ENCODE measurements around the gene PRG3. TPM values are rescaled to one million over a fixed set of nuclear protein-coding genes. Genes with fewer than 3 reads are reported as not detected.

Gene PRG3
- total and polyA plus RNA-seq, 9 of the 15 experiments (the other 6 are each of a cell fraction or from before 2014, with no cell fraction given), result 0.18 to 0.55 (median 0.38) TPM; not detected in 6

Other genes with a start within 250 kb of the PRG3 start
Only the 7 nearest of the 13 such genes appear.
- gene TNKS1BP1, start 56.2 kb downstream of the PRG3 start, total RNA-seq (2014; rRNA removed), result 16.2 and 20.2 TPM in 2 replicates
- gene TNKS1BP1, start 56.2 kb downstream of the PRG3 start, total RNA-seq (2014; rRNA removed; fragmentation: Illumina TruSeq; extraction: Trizol), result 10.9 and 11.2 TPM in 2 replicates
- gene TNKS1BP1, start 56.2 kb downstream of the PRG3 start, total RNA-seq (2015; rRNA removed; fragmentation: Illumina TruSeq; extraction: Trizol), result 8.0 and 10.3 TPM in 2 replicates
- gene TNKS1BP1, start 56.2 kb downstream of the PRG3 start, total RNA-seq (2021), result 35.0 and 47.2 TPM in 2 replicates
- 7.3 and 14.1 TPM in 2 replicates for gene TNKS1BP1, start 56.2 kb downstream of the PRG3 start, polyA plus RNA-seq (2011; rRNA removed)
- gene TNKS1BP1, start 56.2 kb downstream of the PRG3 start, polyA plus RNA-seq (2014; fragmentation: Illumina TruSeq; extraction: Trizol), result 29.9 and 31.4 TPM in 2 replicates
- gene TNKS1BP1, start 56.2 kb downstream of the PRG3 start, polyA plus RNA-seq (2014; fragmentation: Nextera tagmentation; extraction: Ambion mirVana), result 1 to 10 TPM; 1.1 to 1.2 TPM
- gene TNKS1BP1, start 56.2 kb downstream of the PRG3 start, polyA plus RNA-seq (2014; rRNA removed), result 19.5 and 23.8 TPM in 2 replicates
- 257 and 316 TPM in 2 replicates for gene SSRP1, start 45.3 kb downstream of the PRG3 start, total RNA-seq (2014; rRNA removed)
- gene SSRP1, start 45.3 kb downstream of the PRG3 start, total RNA-seq (2014; rRNA removed; fragmentation: Illumina TruSeq; extraction: Trizol), result 216 and 243 TPM in 2 replicates
- gene SSRP1, start 45.3 kb downstream of the PRG3 start, total RNA-seq (2015; rRNA removed; fragmentation: Illumina TruSeq; extraction: Trizol), result 259 and 269 TPM in 2 replicates
- 224 and 245 TPM in 2 replicates for gene SSRP1, start 45.3 kb downstream of the PRG3 start, total RNA-seq (2021)
- 232 and 251 TPM in 2 replicates for gene SSRP1, start 45.3 kb downstream of the PRG3 start, polyA plus RNA-seq (2011; rRNA removed)
- gene SSRP1, start 45.3 kb downstream of the PRG3 start, polyA plus RNA-seq (2014; fragmentation: Illumina TruSeq; extraction: Trizol), result 314 and 416 TPM in 2 replicates
- gene SSRP1, start 45.3 kb downstream of the PRG3 start, polyA plus RNA-seq (2014; fragmentation: Nextera tagmentation; extraction: Ambion mirVana), result 10 to 100 TPM; 91.1 to 96.0 TPM
- gene SSRP1, start 45.3 kb downstream of the PRG3 start, polyA plus RNA-seq (2014; rRNA removed), result 224 and 238 TPM in 2 replicates
- gene P2RX3, start 42.8 kb downstream of the PRG3 start, total RNA-seq (2014; rRNA removed), result not detected in 2 replicates
- not detected in 2 replicates for gene P2RX3, start 42.8 kb downstream of the PRG3 start, total RNA-seq (2014; rRNA removed; fragmentation: Illumina TruSeq; extraction: Trizol)
- not detected in 2 replicates for gene P2RX3, start 42.8 kb downstream of the PRG3 start, total RNA-seq (2015; rRNA removed; fragmentation: Illumina TruSeq; extraction: Trizol)
- gene P2RX3, start 42.8 kb downstream of the PRG3 start, total RNA-seq (2021), result not detected in 2 replicates
- not detected in 2 replicates for gene P2RX3, start 42.8 kb downstream of the PRG3 start, polyA plus RNA-seq (2011; rRNA removed)
- not detected in 2 replicates for gene P2RX3, start 42.8 kb downstream of the PRG3 start, polyA plus RNA-seq (2014; fragmentation: Illumina TruSeq; extraction: Trizol)
- gene P2RX3, start 42.8 kb downstream of the PRG3 start, polyA plus RNA-seq (2014; fragmentation: Nextera tagmentation; extraction: Ambion mirVana), result not detected
- not detected in 2 replicates for gene P2RX3, start 42.8 kb downstream of the PRG3 start, polyA plus RNA-seq (2014; rRNA removed)
- gene PRG2, start 9.5 kb upstream of the PRG3 start, total RNA-seq (2014; rRNA removed), result 18.5 and 33.0 TPM in 2 replicates
- gene PRG2, start 9.5 kb upstream of the PRG3 start, total RNA-seq (2014; rRNA removed; fragmentation: Illumina TruSeq; extraction: Trizol), result 23.6 and 29.8 TPM in 2 replicates
- gene PRG2, start 9.5 kb upstream of the PRG3 start, total RNA-seq (2015; rRNA removed; fragmentation: Illumina TruSeq; extraction: Trizol), result 44.8 and 50.1 TPM in 2 replicates
- gene PRG2, start 9.5 kb upstream of the PRG3 start, total RNA-seq (2021), result 16.4 and 30.5 TPM in 2 replicates
- 1.8 and 7.2 TPM in 2 replicates for gene PRG2, start 9.5 kb upstream of the PRG3 start, polyA plus RNA-seq (2011; rRNA removed)
- 23.3 and 24.4 TPM in 2 replicates for gene PRG2, start 9.5 kb upstream of the PRG3 start, polyA plus RNA-seq (2014; fragmentation: Illumina TruSeq; extraction: Trizol)
- 10 to 100 TPM; 42.9 to 78.0 TPM for gene PRG2, start 9.5 kb upstream of the PRG3 start, polyA plus RNA-seq (2014; fragmentation: Nextera tagmentation; extraction: Ambion mirVana)
- gene PRG2, start 9.5 kb upstream of the PRG3 start, polyA plus RNA-seq (2014; rRNA removed), result 26.6 and 31.8 TPM in 2 replicates
- 98.9 and 141 TPM in 2 replicates for gene SLC43A3, start 46.0 kb upstream of the PRG3 start, total RNA-seq (2014; rRNA removed)
- 120 and 132 TPM in 2 replicates for gene SLC43A3, start 46.0 kb upstream of the PRG3 start, total RNA-seq (2014; rRNA removed; fragmentation: Illumina TruSeq; extraction: Trizol)
- 135 and 143 TPM in 2 replicates for gene SLC43A3, start 46.0 kb upstream of the PRG3 start, total RNA-seq (2015; rRNA removed; fragmentation: Illumina TruSeq; extraction: Trizol)
- 254 and 257 TPM in 2 replicates for gene SLC43A3, start 46.0 kb upstream of the PRG3 start, total RNA-seq (2021)
- 141 and 235 TPM in 2 replicates for gene SLC43A3, start 46.0 kb upstream of the PRG3 start, polyA plus RNA-seq (2011; rRNA removed)
- gene SLC43A3, start 46.0 kb upstream of the PRG3 start, polyA plus RNA-seq (2014; fragmentation: Illumina TruSeq; extraction: Trizol), result 244 and 281 TPM in 2 replicates
- 100 to 1,000 TPM in 1 of 2 experiments, 10 to 100 TPM in 1; 63.7 to 216 TPM for gene SLC43A3, start 46.0 kb upstream of the PRG3 start, polyA plus RNA-seq (2014; fragmentation: Nextera tagmentation; extraction: Ambion mirVana)
- gene SLC43A3, start 46.0 kb upstream of the PRG3 start, polyA plus RNA-seq (2014; rRNA removed), result 139 and 160 TPM in 2 replicates
- gene RTN4RL2, start 79.4 kb upstream of the PRG3 start, total RNA-seq (2014; rRNA removed), result 0.29 TPM in 1 of 2 replicates, not detected in the other
- not detected in 2 replicates for gene RTN4RL2, start 79.4 kb upstream of the PRG3 start, total RNA-seq (2014; rRNA removed; fragmentation: Illumina TruSeq; extraction: Trizol)
- 0.07 TPM in 1 of 2 replicates, not detected in the other for gene RTN4RL2, start 79.4 kb upstream of the PRG3 start, total RNA-seq (2015; rRNA removed; fragmentation: Illumina TruSeq; extraction: Trizol)
- gene RTN4RL2, start 79.4 kb upstream of the PRG3 start, total RNA-seq (2021), result 1.8 and 1.9 TPM in 2 replicates
- 0.06 and 0.30 TPM in 2 replicates for gene RTN4RL2, start 79.4 kb upstream of the PRG3 start, polyA plus RNA-seq (2011; rRNA removed)
- 0.34 and 1.1 TPM in 2 replicates for gene RTN4RL2, start 79.4 kb upstream of the PRG3 start, polyA plus RNA-seq (2014; fragmentation: Illumina TruSeq; extraction: Trizol)
- gene RTN4RL2, start 79.4 kb upstream of the PRG3 start, polyA plus RNA-seq (2014; fragmentation: Nextera tagmentation; extraction: Ambion mirVana), result not detected
- gene RTN4RL2, start 79.4 kb upstream of the PRG3 start, polyA plus RNA-seq (2014; rRNA removed), result 0.69 and 0.82 TPM in 2 replicates
- gene SLC43A1, start 134.6 kb upstream of the PRG3 start, total RNA-seq (2014; rRNA removed), result 32.0 and 36.4 TPM in 2 replicates
- gene SLC43A1, start 134.6 kb upstream of the PRG3 start, total RNA-seq (2014; rRNA removed; fragmentation: Illumina TruSeq; extraction: Trizol), result 14.8 and 17.3 TPM in 2 replicates
- gene SLC43A1, start 134.6 kb upstream of the PRG3 start, total RNA-seq (2015; rRNA removed; fragmentation: Illumina TruSeq; extraction: Trizol), result 16.1 and 17.8 TPM in 2 replicates
- gene SLC43A1, start 134.6 kb upstream of the PRG3 start, total RNA-seq (2021), result 41.8 and 42.9 TPM in 2 replicates
- 24.6 and 30.6 TPM in 2 replicates for gene SLC43A1, start 134.6 kb upstream of the PRG3 start, polyA plus RNA-seq (2011; rRNA removed)
- 33.4 and 37.3 TPM in 2 replicates for gene SLC43A1, start 134.6 kb upstream of the PRG3 start, polyA plus RNA-seq (2014; fragmentation: Illumina TruSeq; extraction: Trizol)
- gene SLC43A1, start 134.6 kb upstream of the PRG3 start, polyA plus RNA-seq (2014; fragmentation: Nextera tagmentation; extraction: Ambion mirVana), result 1 to 10 TPM; 2.6 to 3.8 TPM
- 29.9 and 30.6 TPM in 2 replicates for gene SLC43A1, start 134.6 kb upstream of the PRG3 start, polyA plus RNA-seq (2014; rRNA removed)

Measured in K562 (cell line).